Upper lobe of right lung (tissue), 1 donor: ENCODE results near the gene FAHD1. TPM values are rescaled to one million over a fixed set of nuclear protein-coding genes. Genes with fewer than 3 reads are reported as not detected.

ENCODE experiments used
- ATAC-seq: fragments of 200-7000 bp; cut with Tn5 transposase; one replicate; pipeline ENCODE4 v1.9.1; 2020; ENCODE audit warnings: mild to moderate bottlenecking, moderate library complexity
- DNase-seq: peaks from one replicate; pipeline ENCODE4 v3.0.0-alpha.2; 2020
- H3K27ac ChIP-seq: fragments of 200-600 bp; one replicate; pipeline ENCODE4 v1.8.0; 2022
- H3K27me3 ChIP-seq: fragments of 200-600 bp; one replicate; pipeline ENCODE4 v1.8.0; 2022; ENCODE audit warnings: mild to moderate bottlenecking
- H3K36me3 ChIP-seq: fragments of 200-600 bp; one replicate; pipeline ENCODE4 v1.8.0; 2022
- H3K4me1 ChIP-seq: fragments of 200-600 bp; one replicate; pipeline ENCODE4 v1.8.0; 2022
- H3K4me3 ChIP-seq: fragments of 200-600 bp; one replicate; pipeline ENCODE4 v1.8.0; 2022; ENCODE audit warnings: mild to moderate bottlenecking
- H3K9me3 ChIP-seq: fragments of 200-600 bp; one replicate; pipeline ENCODE4 v1.8.0; 2022
- CTCF ChIP-seq: fragments of 200-600 bp; IDR thresholded peaks from one replicate; pipeline ENCODE4 v1.8.0; 2022; ENCODE audit warnings: antibody characterized with exemption
- intact Hi-C: fragments of 100-400 bp; cut with DNase I; formaldehyde crosslinking; loops from one replicate; pipeline ENCODE4 v1.11.0; 2022
- total RNA-seq: library from RNA; stranded (reverse); fragmentation: NEBNext Ultra II Directional; extraction: Animal tissue kit (Norgen Biotek cat#: 25700); gene quantifications from one replicate; pipeline ENCODE4 v1.2.1, GENCODE V29; 2021
- donor health status: DM: no; HTN: yes; CAD: no; lungs with severe emphysema.

FAHD1 gene
- total RNA-seq, 1 donor from 2014 or later = 17.2 TPM

- intact Hi-C loops = no loop called here
- no peak for DNase-seq
- no peak overlapping the region for H3K27ac ChIP-seq
- H3K27me3 ChIP-seq = no peaks in the 10 kb centered on the region
- no peak for ATAC-seq
- H3K4me3 ChIP-seq = no peak overlapping the region
- peaks cover 6% of the 10 kb centered on the region for H3K36me3 ChIP-seq
- H3K4me1 ChIP-seq = peaks cover 14% of the 10 kb centered on the region
- no peak for TF ChIP-seq CTCF
- no peaks in the 10 kb centered on the region for H3K9me3 ChIP-seq
These were observed 5.9 kb downstream of the FAHD1 start for GRCh38 chr16:1832838-1833454.

- Histone ChIP-seq H3K27me3 (no peaks in the 10 kb centered on the region), H3K4me3 (no peak overlapping the region), H3K36me3 (peaks cover 6% of the 10 kb centered on the region), H3K9me3 (no peaks in the 10 kb centered on the region), H3K4me1 (peaks cover 2% of the 10 kb centered on the region), H3K27ac (no peak overlapping the region)
- DNase-seq = no peak
- ATAC-seq = no peak
- TF ChIP-seq CTCF = no peak
- intact Hi-C loops = no loop called here
These were observed 7.1 kb downstream of the FAHD1 start for GRCh38 chr16:1834096-1834495.

GRCh38 chr16:1839554-1839953, 12.5 kb downstream of the FAHD1 start:
- no peak for ATAC-seq
- Histone ChIP-seq H3K27me3 (no peaks in the 10 kb centered on the region), H3K36me3 (no peaks in the 10 kb centered on the region), H3K4me3 (no peak overlapping the region), H3K9me3 (no peaks in the 10 kb centered on the region), H3K4me1 (no peaks in the 10 kb centered on the region), H3K27ac (no peak overlapping the region)
- no peak for DNase-seq
- TF ChIP-seq CTCF = no peak
- intact Hi-C loops = no loop called here

GRCh38 chr16:1845985-1846384, 19.0 kb downstream of the FAHD1 start:
- no peak for ATAC-seq
- Histone ChIP-seq H3K27me3 (peaks cover 5% of the 10 kb centered on the region), H3K4me1 (no peaks in the 10 kb centered on the region), H3K9me3 (no peaks in the 10 kb centered on the region), H3K27ac (no peak overlapping the region), H3K36me3 (no peaks in the 10 kb centered on the region), H3K4me3 (no peak overlapping the region)
- intact Hi-C loops = no loop called here
- no peak for DNase-seq
- TF ChIP-seq CTCF = no peak

GRCh38 chr16:1846416-1846815, 19.4 kb downstream of the FAHD1 start:
- intact Hi-C loops = no loop called here
- Histone ChIP-seq H3K36me3 (no peaks in the 10 kb centered on the region), H3K27ac (no peak overlapping the region), H3K4me3 (no peak overlapping the region), H3K4me1 (no peaks in the 10 kb centered on the region), H3K27me3 (peaks cover 5% of the 10 kb centered on the region), H3K9me3 (no peaks in the 10 kb centered on the region)
- ATAC-seq (no peak), DNase-seq (no peak)
- no peak for TF ChIP-seq CTCF

- Histone ChIP-seq H3K27me3 (peaks cover 3% of the 10 kb centered on the region), H3K9me3 (no peaks in the 10 kb centered on the region), H3K4me1 (no peaks in the 10 kb centered on the region), H3K27ac (no peak overlapping the region), H3K4me3 (no peak overlapping the region), H3K36me3 (no peaks in the 10 kb centered on the region)
- ATAC-seq (no peak), DNase-seq (no peak)
- intact Hi-C loops = no loop called here
- no peak for TF ChIP-seq CTCF
These were observed 24.0 kb downstream of the FAHD1 start for GRCh38 chr16:1850981-1851380.
